Naive B cell (primary cell): Measurements from ENCODE around the gene GPR152. TPM values are rescaled to one million over a fixed set of nuclear protein-coding genes. Genes with fewer than 3 reads are reported as not detected.
A peak's percentile ranks its signal among the peaks of the same experiment; 100 is the strongest.
"Not testable (repeated sequence)": the region's sequence is repeated elsewhere in the genome, so short reads cannot be mapped to it uniquely, and the experiment has no call there.

Experiments used
- ATAC-seq, 2 donors: fragments of 150-1000 bp; cut with Tn5 transposase; 2 replicates each; pipeline ENCODE4 v1.10.0; 2021; ENCODE audit warnings: low read depth in 2 of 2, mild to moderate bottlenecking in 2 of 2, moderate library complexity in 2 of 2
- DNase-seq: peaks from one replicate; pipeline ENCODE4 v3.0.0; 2022
- H3K27ac Mint-ChIP-seq, 6 donors: one replicate each; pipeline ENCODE4 v1.8.0; 2020 to 2022; ENCODE audit warnings: mild to moderate bottlenecking in 6 of 6, mixed read lengths in 6 of 6, moderate library complexity in 5 of 6, inconsistent platforms in 2 of 6
- H3K27me3 Mint-ChIP-seq, 3 donors: one replicate each; pipeline ENCODE4 v1.8.0; 2021 to 2022; ENCODE audit warnings: mixed read lengths in 3 of 3, mild to moderate bottlenecking in 1 of 3
- H3K36me3 Mint-ChIP-seq, 2 donors: one replicate each; pipeline ENCODE4 v1.8.0; 2020 to 2022; ENCODE audit warnings: mixed read lengths in 2 of 2, inconsistent platforms in 1 of 2, mild to moderate bottlenecking in 1 of 2
- H3K4me1 Mint-ChIP-seq, 3 donors: one replicate each; pipeline ENCODE4 v1.8.0; 2020 to 2022; ENCODE audit warnings: mixed read lengths in 3 of 3, inconsistent platforms in 1 of 3, mild to moderate bottlenecking in 1 of 3, moderate library complexity in 1 of 3
- H3K4me3 Mint-ChIP-seq, 8 donors: one replicate each; pipeline ENCODE4 v1.8.0; 2020 to 2022; ENCODE audit warnings: mild to moderate bottlenecking in 8 of 8, mixed read lengths in 8 of 8, moderate library complexity in 8 of 8, inconsistent platforms in 2 of 8
- H3K9me3 Mint-ChIP-seq, 7 donors: one replicate each; pipeline ENCODE4 v1.8.0; 2020 to 2022; ENCODE audit warnings: mixed read lengths in 7 of 7, mild to moderate bottlenecking in 5 of 7, inconsistent platforms in 2 of 7, moderate library complexity in 1 of 7
- polyA plus RNA-seq, 6 donors: library from polyadenylated mRNA; unstranded; fragments of 300-500 nt; fragmentation: Illumina TruSeq; gene quantifications; one replicate each; pipeline ENCODE4 v1.2.3, GENCODE V29; 2021; ENCODE audit warnings: low read depth in 6 of 6

Gene GPR152
- polyA plus RNA-seq, 6 donors from 2014 or later: 1.1 to 2.5 (median 1.7) TPM; not detected in 1

DNA sequence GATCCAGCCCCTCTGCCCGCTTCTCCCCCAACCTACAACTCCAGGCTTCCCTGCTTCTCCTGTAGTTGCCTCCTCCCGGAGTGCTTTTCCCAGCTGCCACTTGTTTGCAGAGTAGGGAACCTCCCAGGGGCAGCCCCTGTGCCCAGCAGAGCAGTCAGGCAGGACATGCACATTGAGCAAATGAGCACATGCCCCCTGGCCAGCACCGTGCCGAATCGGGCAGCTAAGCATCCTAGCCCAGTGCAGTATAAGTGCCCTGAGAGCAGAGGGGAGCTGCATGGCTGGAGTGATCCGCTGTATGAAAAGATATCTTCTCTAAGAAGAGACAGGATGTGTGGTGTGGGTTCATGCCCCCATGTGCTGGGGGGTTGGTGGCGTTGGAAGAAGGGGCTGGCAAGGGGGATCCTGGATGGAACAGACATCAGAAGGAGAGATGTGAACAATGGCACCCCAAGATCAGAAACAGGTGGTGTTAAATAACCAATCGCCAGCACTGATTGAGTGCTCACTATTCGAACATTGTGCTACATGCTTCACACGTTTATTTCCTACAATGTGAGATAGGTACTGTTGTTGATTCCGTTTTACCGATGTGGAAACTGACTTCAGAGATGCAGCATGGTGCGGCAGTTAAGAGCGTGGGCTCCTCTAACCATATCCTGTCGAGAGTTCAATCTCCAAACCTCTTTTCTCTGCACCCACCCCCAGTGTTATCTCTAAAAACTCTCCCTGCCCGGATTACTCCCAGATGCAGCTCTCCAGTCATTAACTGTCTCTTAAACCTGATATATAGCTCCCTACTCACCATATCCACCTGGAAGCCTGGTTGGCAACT is 31.5 kb upstream of the GPR152 start:
- DNase-seq: no peak
- no peak for ATAC-seq

DNA sequence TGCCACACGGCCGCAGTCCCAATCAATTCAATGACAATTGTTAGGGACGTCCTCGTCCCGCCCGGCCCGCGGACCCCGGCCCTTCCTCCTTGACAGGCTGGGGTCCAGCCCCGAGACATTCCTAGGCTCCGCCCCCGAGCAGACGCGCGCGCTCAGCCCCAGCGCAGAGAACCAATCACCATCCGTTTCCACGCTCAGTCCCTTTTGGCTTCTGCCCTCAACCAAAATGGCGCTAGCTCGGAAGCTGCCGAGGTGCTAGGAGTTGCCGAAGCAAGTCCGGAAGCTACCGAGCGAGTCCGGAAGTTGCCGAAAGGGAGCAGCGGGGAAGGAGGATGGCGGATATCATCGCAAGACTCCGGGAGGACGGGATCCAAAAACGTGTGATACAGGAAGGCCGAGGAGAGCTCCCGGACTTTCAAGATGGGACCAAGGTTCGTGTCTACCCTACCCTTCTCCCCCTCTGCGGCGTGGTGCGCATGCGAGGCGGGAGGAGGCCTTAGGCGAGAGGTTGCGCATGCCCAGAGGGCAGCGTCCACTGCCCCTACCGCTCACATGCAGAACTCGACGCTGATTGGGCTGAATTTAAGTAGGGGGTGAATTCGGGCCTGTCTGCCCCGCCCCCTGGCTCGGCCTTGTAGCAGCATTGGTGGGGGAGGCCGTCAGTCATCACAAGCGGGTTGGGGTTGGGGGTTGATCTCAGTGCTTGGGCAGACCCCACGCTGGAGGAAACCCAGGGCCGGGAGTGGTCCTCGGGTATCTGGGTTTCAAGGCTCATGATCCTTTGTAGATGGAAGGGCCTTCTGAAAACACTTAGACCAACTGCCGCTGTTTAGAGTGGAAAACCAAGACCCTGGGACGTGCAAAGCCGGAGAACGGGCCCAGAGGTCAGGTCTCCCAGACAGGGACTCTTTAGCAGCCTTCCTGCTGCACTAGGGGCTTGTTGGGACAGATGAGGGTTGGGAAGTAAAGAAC is 30.6 kb upstream of the GPR152 start, which contains the start of gene AIP:
Gene AIP, plus strand, starts transcription at position 200 of the 972 bp plus-strand sequence. Its CDS starts 133 bp downstream, at position 333.
- Mint-ChIP-seq H3K36me3 (peaks cover 7 to 8% of the 10 kb centered on the region in 2 donors), H3K27ac (peak within 1 kb of the TSS; percentile 88 to 99 (median 98)), H3K4me1 (peaks cover 42 to 59% (median 54%) of the 10 kb centered on the region in 3 donors)

More for the DNA sequence above, 31.5 kb upstream of the GPR152 start:
- Mint-ChIP-seq H3K4me3 (peak overlapping the region; percentile 86 to 99 (median 98)), H3K9me3 (no peaks in the 10 kb centered on the region), H3K36me3 (peaks cover 8 to 10% of the 10 kb centered on the region in 2 donors), H3K27me3 (no peaks in the 10 kb centered on the region), H3K4me1 (peaks cover 42 to 64% (median 62%) of the 10 kb centered on the region in 3 donors), H3K27ac (peak overlapping the region; percentile 61 to 99 (median 96))

GRCh38 chr11:67482275-67482826 is 29.8 kb upstream of the GPR152 start:
- Mint-ChIP-seq H3K9me3 (no peaks in the 10 kb centered on the region), H3K27me3 (no peaks in the 10 kb centered on the region), H3K4me3 (peak overlapping the region; percentile 86 to 99 (median 98)), H3K4me1 (peaks cover 37 to 52% (median 47%) of the 10 kb centered on the region in 3 donors), H3K36me3 (peaks cover 0 to under 1% of the 10 kb centered on the region in 2 donors), H3K27ac (peak overlapping the region; percentile 88 to 99 (median 98))
- no peak for DNase-seq
- ATAC-seq: peak; percentile 14 to 17

More for the DNA sequence above, 30.6 kb upstream of the GPR152 start, which contains the start of gene AIP:
- Mint-ChIP-seq H3K4me3 (peak within 1 kb of the TSS; percentile 86 to 99 (median 98)), H3K27me3 (no peaks in the 10 kb centered on the region), H3K9me3 (no peaks in the 10 kb centered on the region)
- ATAC-seq (peak; percentile 87 to 88), DNase-seq (peak; percentile 94)

GRCh38 chr11:67477344-67478050 is 25.0 kb upstream of the GPR152 start:
- H3K4me1 Mint-ChIP-seq, ATAC-seq, H3K27ac Mint-ChIP-seq, H3K4me3 Mint-ChIP-seq, H3K9me3 Mint-ChIP-seq, DNase-seq, H3K27me3 Mint-ChIP-seq, H3K36me3 Mint-ChIP-seq: not testable (repeated sequence)

GRCh38 chr11:67476692-67477091 is 24.2 kb upstream of the GPR152 start:
- ATAC-seq, DNase-seq, H3K27ac Mint-ChIP-seq, H3K4me1 Mint-ChIP-seq, H3K36me3 Mint-ChIP-seq, H3K27me3 Mint-ChIP-seq, H3K9me3 Mint-ChIP-seq: not testable (repeated sequence)
- peak overlapping the region in 1 of 8 donors; percentile 35 for H3K4me3 Mint-ChIP-seq

GRCh38 chr11:67472882-67473281 is 20.4 kb upstream of the GPR152 start:
- DNase-seq: no peak
- Mint-ChIP-seq H3K36me3 (no peaks in the 10 kb centered on the region), H3K9me3 (no peaks in the 10 kb centered on the region), H3K27me3 (no peaks in the 10 kb centered on the region), H3K27ac (no peak overlapping the region), H3K4me3 (peak overlapping the region in 1 of 8 donors; percentile 57), H3K4me1 (peaks cover 19 to 24% (median 21%) of the 10 kb centered on the region in 3 donors)
- ATAC-seq: no peak

DNA sequence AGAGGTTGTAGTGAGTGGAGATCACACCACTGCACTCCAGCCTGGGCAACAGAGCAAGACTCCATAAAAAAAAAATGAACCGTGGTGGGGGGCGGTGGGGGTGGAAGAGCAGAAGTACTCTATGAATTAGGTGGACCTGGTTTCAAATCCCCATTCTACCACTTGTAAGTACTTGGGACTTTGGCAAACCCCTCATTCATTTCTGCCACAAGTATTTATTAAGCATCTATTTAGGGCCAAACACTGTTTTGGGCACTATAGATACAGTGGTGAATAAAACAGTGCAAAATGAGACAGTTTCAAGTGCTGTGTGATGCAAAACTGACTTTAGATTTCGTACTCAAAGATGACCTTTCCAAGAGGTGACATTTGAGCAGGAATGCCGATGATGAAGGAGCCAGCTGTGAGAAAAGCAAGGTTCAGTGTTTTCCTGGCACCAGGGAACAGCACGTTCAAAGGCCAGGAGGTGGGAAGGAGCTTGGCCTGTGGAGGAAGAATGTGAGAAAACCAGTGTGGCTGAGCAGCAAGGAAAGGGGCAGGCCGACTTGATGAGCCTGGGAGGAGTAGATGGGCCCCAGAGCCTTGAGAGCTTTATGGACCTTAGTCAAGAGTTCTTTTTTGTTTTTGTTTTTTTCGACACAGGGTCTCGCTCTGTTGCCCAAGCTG is 17.9 kb upstream of the GPR152 start:
- Mint-ChIP-seq H3K36me3 (no peaks in the 10 kb centered on the region), H3K9me3 (no peaks in the 10 kb centered on the region), H3K4me3 (peak overlapping the region; percentile 77 to 97 (median 91)), H3K27ac (peak overlapping the region in 2 of 6 donors; percentile 63 to 80), H3K27me3 (no peaks in the 10 kb centered on the region), H3K4me1 (peaks cover 31 to 41% (median 40%) of the 10 kb centered on the region in 3 donors)
- ATAC-seq (no peak), DNase-seq (no peak)

DNA sequence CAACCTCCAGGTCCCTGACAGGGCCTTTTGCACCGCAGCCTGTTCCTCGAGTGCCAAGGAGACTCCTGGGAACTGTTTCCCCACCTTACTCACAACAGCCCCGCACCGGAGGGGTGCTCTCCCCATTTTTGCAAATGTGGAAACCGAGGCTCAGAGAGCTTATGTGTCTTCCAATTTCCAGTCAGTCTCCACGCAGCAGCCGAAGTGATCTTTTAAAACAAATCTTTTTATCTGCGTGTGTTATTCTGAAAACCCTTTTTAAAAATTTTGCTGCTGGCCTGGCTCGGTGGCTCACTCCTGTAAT is 16.9 kb upstream of the GPR152 start:
- Mint-ChIP-seq H3K4me1 (peaks cover 39 to 51% (median 44%) of the 10 kb centered on the region in 3 donors), H3K27ac (peak overlapping the region in 5 of 6 donors; percentile 49 to 89 (median 70)), H3K4me3 (peak overlapping the region; percentile 77 to 97 (median 91)), H3K27me3 (no peaks in the 10 kb centered on the region), H3K36me3 (no peaks in the 10 kb centered on the region), H3K9me3 (no peaks in the 10 kb centered on the region)
- no peak for ATAC-seq
- no peak for DNase-seq

DNA sequence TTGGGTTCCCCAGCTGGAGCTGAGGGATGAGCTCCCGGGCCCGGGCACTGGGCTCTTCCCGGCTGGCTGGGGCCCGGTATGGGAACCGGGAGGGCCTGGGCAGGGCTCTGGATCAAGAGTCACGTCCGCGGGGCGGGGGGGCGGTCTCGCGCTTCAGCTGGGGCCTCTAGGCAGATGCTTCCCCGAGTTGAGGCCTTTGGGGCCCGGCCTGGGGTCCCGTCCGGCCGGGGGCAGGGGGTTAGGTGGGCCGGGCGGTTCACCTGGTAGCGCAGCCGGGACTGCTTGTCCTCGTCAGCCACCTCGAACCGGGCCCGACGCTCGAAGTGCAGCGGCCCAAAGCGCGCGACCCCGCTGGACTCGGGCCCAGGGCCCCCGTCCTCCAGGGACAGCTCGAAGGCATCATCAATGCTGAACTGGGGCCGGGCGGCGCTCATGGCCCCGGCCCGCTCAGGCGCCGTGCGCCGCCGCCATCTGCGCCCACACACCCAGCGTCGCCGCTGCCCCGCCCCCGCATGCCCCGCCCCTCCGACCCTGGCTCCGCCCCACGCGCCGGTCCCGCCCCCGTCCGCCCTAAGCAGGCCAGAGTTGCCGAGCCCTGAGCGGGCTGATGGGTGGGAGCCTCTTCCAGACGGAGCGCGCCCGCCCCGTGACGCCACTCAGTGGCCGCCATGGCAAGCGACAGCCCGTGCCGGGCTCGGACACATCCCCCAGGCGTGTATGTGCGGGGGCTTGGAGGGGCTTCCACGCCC is 16.4 kb upstream of the GPR152 start, which contains the start of gene TMEM134:
Gene TMEM134, minus strand, starts transcription at position 493 of the 749 bp plus-strand sequence. Its CDS starts 59 bp downstream, at position 434.
- peak within 1 kb of the TSS; percentile 89 to 97 (median 94) for H3K4me3 Mint-ChIP-seq
- H3K27me3 Mint-ChIP-seq: no peaks in the 10 kb centered on the region
- peak; percentile 70 to 73 for ATAC-seq
- peak within 1 kb of the TSS; percentile 39 to 94 (median 90) for H3K27ac Mint-ChIP-seq
- H3K9me3 Mint-ChIP-seq: no peaks in the 10 kb centered on the region
- DNase-seq: peak; percentile 84
- peaks cover 39 to 54% (median 49%) of the 10 kb centered on the region in 3 donors for H3K4me1 Mint-ChIP-seq
- no peaks in the 10 kb centered on the region for H3K36me3 Mint-ChIP-seq

DNA sequence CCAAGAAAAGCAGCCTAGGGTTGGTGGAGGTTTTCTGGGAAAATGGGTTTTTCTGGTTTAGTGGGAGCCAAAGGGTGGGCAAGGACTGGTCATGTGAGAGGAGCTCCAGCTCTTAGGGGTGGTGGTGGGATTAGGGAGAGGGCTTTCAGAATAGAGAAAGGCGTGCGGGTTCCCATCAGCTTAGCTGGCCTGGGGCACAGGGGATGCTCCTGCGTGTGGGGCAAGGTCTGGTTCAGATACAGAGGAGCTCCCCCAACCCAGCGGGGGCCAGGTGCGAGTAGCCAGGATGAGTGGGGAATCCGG is 15.9 kb upstream of the GPR152 start:
- ATAC-seq: no peak
- Mint-ChIP-seq H3K4me3 (peak overlapping the region; percentile 89 to 97 (median 94)), H3K4me1 (peaks cover 39 to 54% (median 53%) of the 10 kb centered on the region in 3 donors), H3K9me3 (no peaks in the 10 kb centered on the region), H3K27ac (peak overlapping the region in 5 of 6 donors; percentile 39 to 94 (median 92)), H3K36me3 (no peaks in the 10 kb centered on the region), H3K27me3 (no peaks in the 10 kb centered on the region)
- DNase-seq: no peak

DNA sequence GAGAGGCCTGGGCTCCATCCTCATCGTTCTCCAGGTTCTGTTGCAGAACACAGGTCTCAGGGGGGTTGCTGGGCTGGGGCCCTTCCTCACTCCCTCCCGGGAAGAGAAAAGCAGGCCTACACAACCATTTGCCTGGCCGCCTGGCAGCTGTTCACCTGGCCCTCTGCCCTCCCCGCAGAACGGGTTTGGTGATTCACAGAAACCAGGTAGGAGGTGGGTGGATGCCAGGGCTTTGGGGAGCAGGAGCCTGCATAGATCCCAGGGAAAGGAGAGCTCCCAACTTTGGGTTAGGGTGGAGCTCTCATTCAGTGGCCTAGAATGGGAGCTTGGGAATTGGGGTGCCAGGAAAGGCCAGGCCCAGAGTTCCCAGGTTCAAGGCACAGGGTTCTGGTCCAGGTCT is 15.5 kb upstream of the GPR152 start:
- peak overlapping the region; percentile 89 to 97 (median 94) for H3K4me3 Mint-ChIP-seq
- no peaks in the 10 kb centered on the region for H3K9me3 Mint-ChIP-seq
- ATAC-seq (no peak), DNase-seq (no peak)
- no peaks in the 10 kb centered on the region for H3K27me3 Mint-ChIP-seq
- H3K4me1 Mint-ChIP-seq: peaks cover 39 to 57% (median 56%) of the 10 kb centered on the region in 3 donors
- H3K27ac Mint-ChIP-seq: peak overlapping the region in 3 of 6 donors; percentile 89 to 94 (median 94)
- no peaks in the 10 kb centered on the region for H3K36me3 Mint-ChIP-seq
